ENCODE measurements around the gene RADIL. TPM values are rescaled to one million over a fixed set of nuclear protein-coding genes. Genes with fewer than 3 reads are reported as not detected.

RADIL gene
- total RNA-seq, 1 donor from 2014 or later, result 0.86 TPM

GRCh38 chr7:4831723-4832495 lies 51.6 kb downstream of the RADIL start:
- H3K36me3 Mint-ChIP-seq (ENCODE audit: low read depth, unreplicated experiment), result no peaks in the 10 kb centered on the region
- H4K20me1 ChIP-seq (ENCODE audit: insufficient read depth, low read length), result no peaks in the 10 kb centered on the region
- no peak overlapping the region for H3K27ac ChIP-seq (ENCODE audit: low read depth, low read length)
- no peaks in the 10 kb centered on the region for H3K4me1 ChIP-seq (ENCODE audit: insufficient read depth, low read length)
- FAIRE-seq (no peak), DNase-seq (ENCODE audit: low read depth) (no peak)
- H3K9me3 ChIP-seq (ENCODE audit: insufficient read depth, low read depth, low read length), result no peaks in the 10 kb centered on the region
- H3K27me3 Mint-ChIP-seq (ENCODE audit: low read depth, unreplicated experiment), result peaks cover 19% of the 10 kb centered on the region
- H3K4me3 ChIP-seq (ENCODE audit: insufficient read depth, low read depth, low read length), result no peak overlapping the region
- no peak overlapping the region for H3K9ac ChIP-seq (ENCODE audit: low read length)
- H3K4me3 Mint-ChIP-seq (ENCODE audit: unreplicated experiment), result no peak overlapping the region
- no peaks in the 10 kb centered on the region for H3K27me3 ChIP-seq (ENCODE audit: insufficient read depth, low read length)
- H3K4me1 Mint-ChIP-seq (ENCODE audit: low read depth, unreplicated experiment), result peaks cover 1% of the 10 kb centered on the region
- H3K27ac Mint-ChIP-seq (ENCODE audit: unreplicated experiment), result no peak overlapping the region
- no peak for TF ChIP-seq CTCF (IDR thresholded peaks at IDR 0.05; ENCODE audit: insufficient read depth, low read depth, low read length)
- TF ChIP-seq EZH2 (IDR thresholded peaks at IDR 0.05; ENCODE audit: insufficient read depth, low read length), result no peak
- H3K9me3 Mint-ChIP-seq (ENCODE audit: unreplicated experiment), result no peaks in the 10 kb centered on the region
- H2AFZ ChIP-seq (ENCODE audit: low read depth, low read length), result no peak overlapping the region
- no peaks in the 10 kb centered on the region for H3K79me2 ChIP-seq (ENCODE audit: insufficient read depth, low read length)
- no peaks in the 10 kb centered on the region for H3K36me3 ChIP-seq (ENCODE audit: insufficient read depth, low read length)
- H3K4me2 ChIP-seq (ENCODE audit: low read length), result no peak overlapping the region

- H3K4me1 ChIP-seq (ENCODE audit: insufficient read depth, low read length), result no peaks in the 10 kb centered on the region
- H3K36me3 Mint-ChIP-seq (ENCODE audit: low read depth, unreplicated experiment), result no peaks in the 10 kb centered on the region
- no peak overlapping the region for H3K4me3 Mint-ChIP-seq (ENCODE audit: unreplicated experiment)
- no peak overlapping the region for H3K9ac ChIP-seq (ENCODE audit: low read length)
- no peaks in the 10 kb centered on the region for H3K79me2 ChIP-seq (ENCODE audit: insufficient read depth, low read length)
- TF ChIP-seq CTCF (IDR thresholded peaks at IDR 0.05; ENCODE audit: insufficient read depth, low read depth, low read length) (peak; percentile 87), EZH2 (IDR thresholded peaks at IDR 0.05; ENCODE audit: insufficient read depth, low read length) (no peak)
- no peaks in the 10 kb centered on the region for H4K20me1 ChIP-seq (ENCODE audit: insufficient read depth, low read length)
- H3K9me3 ChIP-seq (ENCODE audit: insufficient read depth, low read depth, low read length), result no peaks in the 10 kb centered on the region
- H2AFZ ChIP-seq (ENCODE audit: low read depth, low read length), result peak overlapping the region; percentile 26
- no peaks in the 10 kb centered on the region for H3K27me3 ChIP-seq (ENCODE audit: insufficient read depth, low read length)
- H3K27me3 Mint-ChIP-seq (ENCODE audit: low read depth, unreplicated experiment), result peaks cover 20% of the 10 kb centered on the region
- H3K27ac Mint-ChIP-seq (ENCODE audit: unreplicated experiment), result no peak overlapping the region
- H3K36me3 ChIP-seq (ENCODE audit: insufficient read depth, low read length), result no peaks in the 10 kb centered on the region
- DNase-seq (ENCODE audit: low read depth) (peak; percentile 34), FAIRE-seq (no peak)
- no peak overlapping the region for H3K4me3 ChIP-seq (ENCODE audit: insufficient read depth, low read depth, low read length)
- no peak overlapping the region for H3K27ac ChIP-seq (ENCODE audit: low read depth, low read length)
- H3K4me1 Mint-ChIP-seq (ENCODE audit: low read depth, unreplicated experiment), result no peaks in the 10 kb centered on the region
- H3K4me2 ChIP-seq (ENCODE audit: low read length), result no peak overlapping the region
- H3K9me3 Mint-ChIP-seq (ENCODE audit: unreplicated experiment), result no peaks in the 10 kb centered on the region
These were observed 53.3 kb downstream of the RADIL start for GRCh38 chr7:4830176-4830575.

GRCh38 chr7:4828720-4829383 lies 54.7 kb downstream of the RADIL start:
- Mint-ChIP-seq H3K4me1 (ENCODE audit: low read depth, unreplicated experiment) (no peaks in the 10 kb centered on the region), H3K36me3 (ENCODE audit: low read depth, unreplicated experiment) (no peaks in the 10 kb centered on the region), H3K27ac (ENCODE audit: unreplicated experiment) (no peak overlapping the region), H3K4me3 (ENCODE audit: unreplicated experiment) (no peak overlapping the region), H3K27me3 (ENCODE audit: low read depth, unreplicated experiment) (peaks cover 26% of the 10 kb centered on the region), H3K9me3 (ENCODE audit: unreplicated experiment) (no peaks in the 10 kb centered on the region)
- H3K79me2 ChIP-seq (ENCODE audit: insufficient read depth, low read length), result no peaks in the 10 kb centered on the region
- H4K20me1 ChIP-seq (ENCODE audit: insufficient read depth, low read length), result no peaks in the 10 kb centered on the region
- no peaks in the 10 kb centered on the region for H3K4me1 ChIP-seq (ENCODE audit: insufficient read depth, low read length)
- H2AFZ ChIP-seq (ENCODE audit: low read depth, low read length), result no peak overlapping the region
- no peak overlapping the region for H3K4me2 ChIP-seq (ENCODE audit: low read length)
- no peak overlapping the region for H3K27ac ChIP-seq (ENCODE audit: low read depth, low read length)
- FAIRE-seq, result no peak
- DNase-seq (ENCODE audit: low read depth), result no peak
- H3K4me3 ChIP-seq (ENCODE audit: insufficient read depth, low read depth, low read length), result no peak overlapping the region
- H3K36me3 ChIP-seq (ENCODE audit: insufficient read depth, low read length), result no peaks in the 10 kb centered on the region
- no peaks in the 10 kb centered on the region for H3K9me3 ChIP-seq (ENCODE audit: insufficient read depth, low read depth, low read length)
- H3K27me3 ChIP-seq (ENCODE audit: insufficient read depth, low read length), result no peaks in the 10 kb centered on the region
- H3K9ac ChIP-seq (ENCODE audit: low read length), result no peak overlapping the region
- TF ChIP-seq EZH2 (IDR thresholded peaks at IDR 0.05; ENCODE audit: insufficient read depth, low read length) (no peak), CTCF (IDR thresholded peaks at IDR 0.05; ENCODE audit: insufficient read depth, low read depth, low read length) (no peak)
